HS-5 (cell line): ENCODE results near the gene C6orf47.

ENCODE experiments used
- DNase-seq: peaks from one replicate; pipeline ENCODE4 v3.0.0-alpha.2; 2012; ENCODE audit warnings: low read depth

The C6orf47 gene

DNA sequence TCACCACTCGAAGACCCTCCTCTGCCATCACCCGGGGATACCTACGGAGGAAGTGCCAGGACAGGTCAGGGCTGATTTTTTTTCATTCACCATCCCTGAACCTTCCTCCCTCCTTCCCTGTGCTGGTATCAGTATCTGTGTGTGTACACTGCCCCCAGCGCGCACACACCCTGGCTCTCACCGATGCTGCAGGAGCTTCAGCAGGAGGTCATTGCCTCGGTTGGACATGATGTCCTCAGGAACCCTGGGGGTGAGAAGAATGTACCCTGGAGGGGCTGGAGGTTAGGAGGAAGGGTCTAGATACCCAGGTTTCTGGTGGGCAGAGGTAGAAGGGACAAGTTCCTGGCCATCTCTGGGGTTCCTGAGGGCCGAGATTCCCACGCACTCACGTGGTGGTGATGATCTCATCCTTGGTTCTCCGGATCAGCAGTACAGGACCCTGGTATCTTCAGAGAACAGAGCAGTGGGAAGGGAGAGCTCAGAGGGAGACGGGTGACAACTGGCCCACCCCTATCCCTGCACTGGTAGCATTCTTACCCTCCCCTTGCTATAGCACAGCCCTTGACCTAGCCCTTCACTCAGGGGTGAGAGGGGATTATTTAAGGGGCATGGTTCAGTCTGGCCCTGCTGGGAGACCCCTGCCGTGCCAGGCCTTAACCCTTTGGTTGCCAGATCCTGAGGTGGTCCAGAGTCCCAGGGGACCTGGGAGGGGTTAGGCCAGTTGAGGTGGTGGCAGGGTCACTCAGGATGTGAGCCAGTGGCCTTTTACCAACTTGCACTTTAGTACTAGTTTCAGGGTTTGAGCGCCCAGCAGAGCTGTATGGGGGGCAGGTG, 27.5 kb upstream of the C6orf47 start:
- no peak for DNase-seq

DNA sequence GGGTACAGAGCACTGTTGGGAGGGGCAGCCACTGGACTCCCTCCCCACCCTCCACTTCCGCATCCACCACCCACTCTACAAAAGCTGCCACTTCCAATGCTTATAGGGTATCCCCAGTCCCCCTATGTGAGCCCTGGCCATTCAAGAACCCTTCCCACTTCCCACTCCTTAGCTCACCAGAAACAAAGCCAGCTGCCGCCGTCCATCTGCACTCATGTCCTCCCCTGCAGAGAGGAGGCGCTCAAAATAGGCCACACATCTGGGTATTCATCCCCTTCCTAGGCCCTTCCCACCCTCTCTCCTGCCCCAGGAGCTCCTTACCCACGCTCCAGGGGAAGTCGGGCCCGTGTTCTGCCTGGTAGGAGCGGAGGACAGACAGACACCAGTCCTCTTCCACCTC, 26.7 kb upstream of the C6orf47 start:
- DNase-seq = no peak

GRCh38 chr6:31686483-31686882, 25.9 kb upstream of the C6orf47 start:
- no peak for DNase-seq

GRCh38 chr6:31683591-31683990, 23.0 kb upstream of the C6orf47 start:
- DNase-seq = no peak

DNA sequence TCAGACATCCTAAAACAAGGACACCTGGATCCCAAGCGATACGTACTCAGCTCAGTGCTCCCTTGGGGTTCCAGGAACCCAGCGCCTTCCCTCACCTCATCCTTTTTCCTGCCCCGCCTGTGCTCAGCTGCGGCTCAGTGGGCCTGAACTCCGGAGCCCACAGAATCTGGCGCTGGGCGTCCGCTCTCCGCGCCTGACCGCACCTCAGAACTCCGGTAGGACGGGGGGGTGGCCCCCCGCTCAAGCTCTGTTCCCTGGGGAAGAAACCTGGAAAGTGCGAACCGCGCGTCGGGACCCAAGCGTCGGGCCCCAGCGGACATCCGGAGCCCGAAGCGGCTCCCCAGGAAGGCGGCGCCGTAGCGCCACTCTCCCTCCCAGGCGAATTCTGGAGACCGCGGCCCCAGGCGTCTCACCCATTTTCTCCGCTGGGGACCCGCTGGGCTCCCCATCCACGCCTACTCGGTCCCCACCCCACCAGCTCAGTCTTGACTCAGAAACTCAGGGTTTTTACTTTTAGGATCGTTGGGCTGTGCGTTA, 20.6 kb upstream of the C6orf47 start:
- no peak for DNase-seq

GRCh38 chr6:31680226-31681134, 19.9 kb upstream of the C6orf47 start, which contains the start of gene LY6G5C:
Gene LY6G5C, minus strand, starts transcription at chr6:31681067. Its CDS starts 694 bp downstream, at chr6:31680373.
- DNase-seq = no peak

DNA sequence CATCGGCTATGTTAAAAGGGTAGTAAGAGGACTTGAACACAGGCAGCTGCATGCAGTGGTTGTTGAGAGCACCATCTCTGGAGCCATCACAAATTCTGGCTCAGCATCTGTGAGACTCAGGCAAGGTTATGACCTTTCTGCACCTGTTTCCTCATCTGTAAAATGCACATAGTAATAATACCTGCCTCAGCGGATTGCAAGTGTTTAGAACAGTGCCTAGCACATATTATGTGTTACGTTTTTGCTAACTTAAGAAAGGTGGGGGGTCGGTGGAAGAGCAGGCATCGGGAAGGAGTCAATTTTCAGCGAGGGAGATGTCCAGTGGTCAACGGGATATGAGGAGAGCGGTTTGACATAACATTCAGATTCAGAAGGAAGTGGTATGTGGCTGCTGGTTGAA, 17.4 kb upstream of the C6orf47 start:
- no peak for DNase-seq

GRCh38 chr6:31676904-31677303, 16.3 kb upstream of the C6orf47 start:
- no peak for DNase-seq

- no peak for DNase-seq
Measured at GRCh38 chr6:31676322-31676903, 15.8 kb upstream of the C6orf47 start.

DNA sequence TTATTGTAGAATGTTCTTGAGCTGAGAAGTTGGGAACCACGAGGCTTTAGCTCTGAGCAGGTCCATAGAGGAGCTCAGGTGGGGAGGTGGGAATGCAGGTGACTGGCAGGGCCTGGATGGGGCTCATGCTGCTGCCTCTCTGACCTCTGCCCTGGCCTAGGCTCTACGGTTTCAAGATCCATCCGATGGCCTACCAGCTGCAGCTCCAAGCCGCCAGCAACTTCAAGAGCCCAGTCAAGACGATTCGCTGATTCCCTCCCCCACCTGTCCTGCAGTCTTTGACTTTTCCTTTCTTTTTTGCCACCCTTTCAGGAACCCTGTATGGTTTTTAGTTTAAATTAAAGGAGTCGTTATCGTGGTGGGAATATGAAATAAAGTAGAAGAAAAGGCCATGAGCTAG, 9.1 kb upstream of the C6orf47 start, which contains the start of gene LY6G5B:
LY6G5B (plus strand) TSS at position 301 of the 400 bp plus-strand sequence. CDS start 975 bp downstream, outside the sequence.
- no peak for DNase-seq

GRCh38 chr6:31666337-31666965, 5.9 kb upstream of the C6orf47 start:
- DNase-seq = no peak

DNA sequence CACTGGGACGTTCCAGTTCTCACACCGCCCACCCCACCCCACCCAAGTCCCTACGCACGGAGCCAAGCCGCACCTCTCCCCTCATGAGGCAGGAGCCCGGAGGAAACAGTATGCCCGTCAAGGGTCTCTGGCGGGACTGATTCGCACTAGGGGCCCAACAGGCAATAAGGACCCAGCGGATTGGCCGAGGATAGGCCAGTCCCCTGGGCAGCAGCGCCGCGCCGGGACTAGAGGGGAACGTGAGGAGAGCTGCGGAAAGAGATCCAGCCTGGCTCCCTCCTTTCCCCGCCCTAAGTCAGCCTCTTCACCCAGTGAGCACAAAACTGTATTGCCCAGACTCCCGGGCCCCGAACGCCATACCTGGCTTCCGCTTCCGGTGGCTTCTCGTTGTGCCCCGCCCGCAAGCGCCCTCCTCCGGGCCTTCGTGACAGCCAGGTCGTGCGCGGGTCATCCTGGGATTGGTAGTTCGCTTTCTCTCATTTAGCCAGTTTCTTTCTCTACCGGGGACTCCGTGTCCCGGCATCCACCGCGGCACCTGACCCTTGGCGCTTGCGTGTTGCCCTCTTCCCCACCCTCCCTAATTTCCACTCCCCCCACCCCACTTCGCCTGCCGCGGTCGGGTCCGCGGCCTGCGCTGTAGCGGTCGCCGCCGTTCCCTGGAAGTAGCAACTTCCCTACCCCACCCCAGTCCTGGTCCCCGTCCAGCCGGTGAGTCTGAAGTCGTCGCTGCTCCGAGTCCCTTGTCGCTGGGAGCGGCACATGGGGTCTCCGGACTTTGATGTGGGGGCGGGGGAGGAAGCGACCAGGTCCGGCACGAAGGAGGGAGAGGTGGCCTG, 5.1 kb upstream of the C6orf47 start, which contains the start of gene CSNK2B:
CSNK2B (plus strand) TSS at position 580 of the 836 bp plus-strand sequence. CDS start 752 bp downstream, outside the sequence.
- peak; percentile 89 for DNase-seq

GRCh38 chr6:31664790-31665500, 4.4 kb upstream of the C6orf47 start, which contains the start of gene GPANK1:
Gene GPANK1, minus strand, starts transcription at chr6:31664997. Its CDS starts 519 bp downstream, at chr6:31664478.
- DNase-seq = peak; percentile 85

DNA sequence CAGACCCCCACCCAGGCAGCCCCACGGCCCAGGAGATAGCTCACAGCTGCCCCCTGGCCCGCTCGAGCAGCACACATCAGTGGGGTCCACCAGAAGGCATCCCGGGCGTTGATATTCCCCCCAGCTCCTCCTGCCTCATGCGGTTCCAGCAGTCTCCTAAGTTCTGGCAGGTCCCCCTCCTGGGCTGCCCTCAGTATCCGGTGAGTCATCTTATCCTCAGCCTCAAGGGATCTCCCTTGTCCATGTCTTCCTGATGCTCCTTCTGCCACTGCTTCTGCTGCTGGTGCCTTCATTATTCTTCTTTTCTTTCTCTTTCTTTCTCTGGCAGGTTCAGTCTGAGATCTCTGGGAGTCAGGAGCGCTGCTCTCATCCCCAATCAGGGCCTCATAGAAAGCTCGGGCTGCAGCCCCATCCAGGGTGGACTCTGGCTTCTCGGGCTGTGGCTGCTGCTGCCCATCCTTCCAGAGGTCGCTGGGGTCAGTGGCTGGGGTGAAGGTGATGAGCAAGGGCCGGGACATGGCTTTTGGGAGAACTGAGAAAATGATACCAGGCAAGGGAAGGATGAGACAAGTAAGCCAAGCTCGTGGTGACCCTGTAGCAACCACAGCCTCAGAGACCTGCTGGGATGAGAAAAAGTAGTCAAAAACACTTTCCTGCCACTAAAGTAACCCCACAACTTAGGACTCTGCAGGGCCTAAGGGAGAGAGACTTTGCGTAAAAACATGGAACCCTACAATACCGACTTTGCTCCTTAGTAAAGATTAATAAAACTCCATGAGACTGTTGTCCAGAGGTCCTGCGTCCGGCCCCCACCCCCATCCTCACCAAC, 3.6 kb upstream of the C6orf47 start:
- DNase-seq = peak; percentile 60

GRCh38 chr6:31663126-31663960, 2.8 kb upstream of the C6orf47 start:
- DNase-seq = peak; percentile 49

- no peak for DNase-seq
Measured at GRCh38 chr6:31662124-31662723, 1.6 kb upstream of the C6orf47 start.
